HG02885 (cell line): ENCODE data around the gene HLCS.
A peak's percentile ranks its signal among the peaks of the same experiment; 100 is the strongest.

Source experiments
- ATAC-seq: cut with Tn5 transposase; IDR thresholded peaks from one replicate; pipeline ENCODE4 v1.9.1; 2021; ENCODE audit warnings: mild to moderate bottlenecking; ENCODE audit not compliant: unreplicated experiment, poor library complexity

HLCS gene

GRCh38 chr21:36756527-36756926, 209.9 kb downstream of the HLCS start:
- ATAC-seq: no peak

GRCh38 chr21:36754241-36754898, 212.1 kb downstream of the HLCS start:
- no peak for ATAC-seq

- no peak for ATAC-seq
Measured at GRCh38 chr21:36753556-36753955, 212.9 kb downstream of the HLCS start.

- ATAC-seq: no peak
Measured at GRCh38 chr21:36751383-36751782, 215.1 kb downstream of the HLCS start.

- no peak for ATAC-seq
Measured at GRCh38 chr21:36750576-36750959, 215.9 kb downstream of the HLCS start.

- ATAC-seq: no peak
Measured at GRCh38 chr21:36749935-36750575, 216.4 kb downstream of the HLCS start.

GRCh38 chr21:36747815-36748383, 218.6 kb downstream of the HLCS start:
- ATAC-seq: peak; percentile 77

GRCh38 chr21:36747041-36747814, 219.2 kb downstream of the HLCS start:
- ATAC-seq: peak; percentile 40

- ATAC-seq: no peak
Measured at GRCh38 chr21:36745459-36745858, 221.0 kb downstream of the HLCS start.

GRCh38 chr21:36744560-36745231, 221.8 kb downstream of the HLCS start:
- no peak for ATAC-seq

- ATAC-seq: no peak
Measured at GRCh38 chr21:36744190-36744559, 222.3 kb downstream of the HLCS start.

GRCh38 chr21:36743446-36743845, 223.0 kb downstream of the HLCS start:
- ATAC-seq: no peak

GRCh38 chr21:36743008-36743407, 223.5 kb downstream of the HLCS start:
- ATAC-seq: no peak

GRCh38 chr21:36741506-36741905, 225.0 kb downstream of the HLCS start:
- ATAC-seq: no peak

- no peak for ATAC-seq
Measured at GRCh38 chr21:36738489-36739126, 227.9 kb downstream of the HLCS start.

- no peak for ATAC-seq
Measured at GRCh38 chr21:36735724-36736320, 230.6 kb downstream of the HLCS start.

- ATAC-seq: no peak
Measured at GRCh38 chr21:36735201-36735515, 231.3 kb downstream of the HLCS start.

GRCh38 chr21:36734367-36735200, 231.9 kb downstream of the HLCS start:
- no peak for ATAC-seq

- ATAC-seq: no peak
Measured at GRCh38 chr21:36733857-36734256, 232.6 kb downstream of the HLCS start.
